ENCODE results near the gene ADCY7.
"Not testable (repeated sequence)": the region's sequence is repeated elsewhere in the genome, so short reads cannot be mapped to it uniquely, and the experiment has no call there.

ADCY7 gene

DNA sequence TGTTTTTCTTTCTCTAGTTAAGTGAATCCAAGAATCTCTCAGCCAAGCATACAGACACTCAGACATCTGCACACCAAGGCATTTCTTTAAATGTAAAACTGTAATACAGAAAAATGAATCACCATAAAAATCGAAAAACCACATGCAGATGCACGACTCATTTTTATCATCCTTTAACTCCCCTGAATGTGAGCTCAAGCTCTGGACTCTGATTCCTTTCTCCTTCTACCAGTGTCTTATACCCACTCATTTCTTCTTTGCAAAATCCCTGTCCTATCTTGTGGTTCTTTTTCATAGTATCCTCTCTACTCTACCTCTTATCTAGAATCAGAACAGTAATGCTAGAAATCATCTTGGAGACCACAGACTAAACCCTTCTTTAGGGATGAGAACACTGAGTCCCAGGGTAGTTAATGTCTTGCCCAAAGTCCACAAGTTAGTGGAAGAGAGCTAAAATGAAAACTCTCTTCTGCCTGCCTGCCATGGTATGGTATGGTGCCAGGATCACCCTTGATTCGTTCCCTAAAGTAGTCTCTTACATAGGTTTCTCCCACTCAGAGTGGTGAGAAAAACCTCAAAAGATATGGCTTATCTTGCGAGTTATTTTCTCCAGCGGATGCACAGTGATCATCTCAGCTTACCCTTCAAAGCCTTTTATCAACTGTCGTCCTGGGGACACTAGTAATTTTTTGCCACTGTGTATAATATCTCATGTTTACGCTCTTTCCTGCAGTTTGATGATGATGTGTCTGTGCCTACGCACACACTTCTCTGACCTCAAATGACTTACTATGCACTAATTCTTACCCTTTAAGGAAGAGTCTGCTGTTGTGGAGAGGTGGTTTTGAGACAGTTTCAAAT, 72.2 kb downstream of the ADCY7 start:
- Histone ChIP-seq H3K9me3 (replicated peaks; ENCODE audit: insufficient read depth, low read length) (no peaks in the 10 kb centered on the region), H3K4me3 (ENCODE audit: low read length) (no peak overlapping the region), H3K9me2 (replicated peaks; ENCODE audit: insufficient read depth, low read length) (no peaks in the 10 kb centered on the region), H3K4me1 (ENCODE audit: low read length) (0 out of 2 replicates have a peak, but pooled peaks cover 5% of the 10 kb centered on the region), H3K27me3 (replicated peaks; ENCODE audit: insufficient read depth, low read length) (no peaks in the 10 kb centered on the region), H3K4me2 (ENCODE audit: low read depth, low read length) (no peak overlapping the region), H3K36me3 (replicated peaks; ENCODE audit: insufficient read depth, low read length) (no peaks in the 10 kb centered on the region), H3K79me2 (ENCODE audit: low read length) (no peaks in the 10 kb centered on the region), H4K20me1 (ENCODE audit: insufficient read depth, low read length) (no peaks in the 10 kb centered on the region), H3F3A (ENCODE audit: insufficient read depth, low read length) (0 out of 2 replicates have a peak, but pooled peaks cover 8% of the 10 kb centered on the region), H2AFZ (ENCODE audit: low read length) (no peak overlapping the region), H3K27ac (ENCODE audit: low read length) (no peak overlapping the region), H3K9ac (ENCODE audit: low read length) (no peak overlapping the region)
- DNase-seq = no peak
- TF ChIP-seq, protein P1, sequence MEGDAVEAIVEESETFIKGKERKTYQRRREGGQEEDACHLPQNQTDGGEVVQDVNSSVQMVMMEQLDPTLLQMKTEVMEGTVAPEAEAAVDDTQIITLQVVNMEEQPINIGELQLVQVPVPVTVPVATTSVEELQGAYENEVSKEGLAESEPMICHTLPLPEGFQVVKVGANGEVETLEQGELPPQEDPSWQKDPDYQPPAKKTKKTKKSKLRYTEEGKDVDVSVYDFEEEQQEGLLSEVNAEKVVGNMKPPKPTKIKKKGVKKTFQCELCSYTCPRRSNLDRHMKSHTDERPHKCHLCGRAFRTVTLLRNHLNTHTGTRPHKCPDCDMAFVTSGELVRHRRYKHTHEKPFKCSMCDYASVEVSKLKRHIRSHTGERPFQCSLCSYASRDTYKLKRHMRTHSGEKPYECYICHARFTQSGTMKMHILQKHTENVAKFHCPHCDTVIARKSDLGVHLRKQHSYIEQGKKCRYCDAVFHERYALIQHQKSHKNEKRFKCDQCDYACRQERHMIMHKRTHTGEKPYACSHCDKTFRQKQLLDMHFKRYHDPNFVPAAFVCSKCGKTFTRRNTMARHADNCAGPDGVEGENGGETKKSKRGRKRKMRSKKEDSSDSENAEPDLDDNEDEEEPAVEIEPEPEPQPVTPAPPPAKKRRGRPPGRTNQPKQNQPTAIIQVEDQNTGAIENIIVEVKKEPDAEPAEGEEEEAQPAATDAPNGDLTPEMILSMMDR (IDR thresholded peaks at IDR 0.05; ENCODE audit: low read length) = no peak
- TF ChIP-seq EZH2 (optimal IDR thresholded peaks at IDR 0.05; ENCODE audit: low read depth, low read length) (no peak), EZH2phosphoT487 (IDR thresholded peaks at IDR 0.05; ENCODE audit: low read length) (no peak)

DNA sequence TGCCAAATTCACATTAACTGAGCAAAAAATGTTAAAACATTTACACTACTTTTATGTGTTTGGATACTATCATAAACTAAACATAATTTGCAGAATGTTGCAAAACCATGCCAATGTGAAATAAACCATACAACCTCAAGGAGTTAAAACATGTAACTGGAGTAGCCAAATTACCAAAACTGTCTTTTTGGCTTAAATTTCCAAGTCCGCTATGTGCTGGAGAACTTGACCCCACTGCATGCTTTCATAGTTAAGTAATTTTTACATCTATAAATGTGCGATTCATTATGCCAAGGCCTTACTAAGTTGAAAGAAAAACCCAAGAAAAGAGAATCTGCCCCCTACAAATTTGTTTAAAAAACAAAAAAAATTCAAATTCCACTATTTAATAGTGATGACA, 74.2 kb downstream of the ADCY7 start:
- no peak overlapping the region for H3K27ac ChIP-seq (ENCODE audit: low read length)
- H3K27me3 ChIP-seq (replicated peaks; ENCODE audit: insufficient read depth, low read length) = no peaks in the 10 kb centered on the region
- H3K4me1 ChIP-seq (ENCODE audit: low read length) = no peaks in the 10 kb centered on the region
- no peak overlapping the region for H3K4me2 ChIP-seq (ENCODE audit: low read depth, low read length)
- H3K36me3 ChIP-seq (replicated peaks; ENCODE audit: insufficient read depth, low read length) = no peaks in the 10 kb centered on the region
- H3K9me2 ChIP-seq (replicated peaks; ENCODE audit: insufficient read depth, low read length) = no peaks in the 10 kb centered on the region
- H3K4me3 ChIP-seq (ENCODE audit: low read length) = no peak overlapping the region
- no peaks in the 10 kb centered on the region for H4K20me1 ChIP-seq (ENCODE audit: insufficient read depth, low read length)
- no peak overlapping the region for H3K9ac ChIP-seq (ENCODE audit: low read length)
- H3K79me2 ChIP-seq (ENCODE audit: low read length) = no peaks in the 10 kb centered on the region
- H3F3A ChIP-seq (ENCODE audit: insufficient read depth, low read length) = 0 out of 2 replicates have a peak, but pooled peaks cover 5% of the 10 kb centered on the region
- no peak for DNase-seq
- no peak overlapping the region for H2AFZ ChIP-seq (ENCODE audit: low read length)
- H3K9me3 ChIP-seq (replicated peaks; ENCODE audit: insufficient read depth, low read length) = no peaks in the 10 kb centered on the region
- no peak for TF ChIP-seq EZH2phosphoT487 (IDR thresholded peaks at IDR 0.05; ENCODE audit: low read length)
- TF ChIP-seq, protein P1 (IDR thresholded peaks at IDR 0.05; ENCODE audit: low read length) = no peak
- no peak for TF ChIP-seq EZH2 (optimal IDR thresholded peaks at IDR 0.05; ENCODE audit: low read depth, low read length)

DNA sequence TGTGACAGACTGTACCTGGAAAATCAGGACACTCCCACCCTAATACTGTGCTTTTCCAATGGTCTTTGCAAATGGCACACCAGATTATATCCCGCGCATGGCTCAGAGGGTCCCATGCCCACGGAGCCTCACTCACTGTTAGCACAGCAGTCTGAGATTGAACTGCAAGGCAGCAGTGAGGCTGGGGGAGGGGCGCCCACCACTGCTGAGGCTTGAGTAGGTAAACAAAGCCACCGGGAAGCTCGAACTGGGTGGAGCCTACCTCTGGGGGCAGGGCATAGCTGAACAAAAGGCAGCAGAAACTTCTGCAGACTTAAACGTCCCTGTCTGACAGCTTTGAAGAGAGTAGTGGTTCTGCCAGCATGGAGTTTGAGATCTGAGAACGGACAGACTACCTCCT, 77.2 kb downstream of the ADCY7 start:
- H2AFZ ChIP-seq (ENCODE audit: low read length); H3K36me3 ChIP-seq (replicated peaks; ENCODE audit: insufficient read depth, low read length); DNase-seq; H3K9ac ChIP-seq (ENCODE audit: low read length); H3K4me2 ChIP-seq (ENCODE audit: low read depth, low read length); H3K79me2 ChIP-seq (ENCODE audit: low read length); H3K4me3 ChIP-seq (ENCODE audit: low read length); H3K9me3 ChIP-seq (replicated peaks; ENCODE audit: insufficient read depth, low read length); H3K9me2 ChIP-seq (replicated peaks; ENCODE audit: insufficient read depth, low read length); H3K27ac ChIP-seq (ENCODE audit: low read length); H3K27me3 ChIP-seq (replicated peaks; ENCODE audit: insufficient read depth, low read length); H3K4me1 ChIP-seq (ENCODE audit: low read length); H4K20me1 ChIP-seq (ENCODE audit: insufficient read depth, low read length); H3F3A ChIP-seq (ENCODE audit: insufficient read depth, low read length): not testable (repeated sequence)

DNA sequence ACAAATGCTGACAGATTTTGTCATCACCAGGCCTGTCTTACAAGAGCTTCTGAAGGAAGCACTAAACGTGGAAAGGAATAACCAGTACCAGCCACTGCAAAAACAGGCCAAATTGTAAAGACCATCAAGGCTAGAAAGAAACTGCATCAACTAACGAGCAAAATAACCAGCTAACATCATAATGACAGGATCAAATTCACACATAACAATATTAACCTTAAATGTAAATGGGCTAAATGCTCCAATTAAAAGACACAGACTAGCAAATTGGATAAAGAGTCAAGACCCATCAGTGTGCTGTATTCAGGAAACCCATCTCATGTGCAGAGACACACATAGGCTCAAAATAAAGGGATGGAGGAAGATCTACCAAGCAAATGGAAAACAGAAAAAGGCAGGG, 78.9 kb downstream of the ADCY7 start:
- not testable (repeated sequence) for H3K4me1 ChIP-seq (ENCODE audit: low read length); H4K20me1 ChIP-seq (ENCODE audit: insufficient read depth, low read length); H2AFZ ChIP-seq (ENCODE audit: low read length); H3K79me2 ChIP-seq (ENCODE audit: low read length); H3K27me3 ChIP-seq (replicated peaks; ENCODE audit: insufficient read depth, low read length); H3K9ac ChIP-seq (ENCODE audit: low read length); H3K4me2 ChIP-seq (ENCODE audit: low read depth, low read length); H3K4me3 ChIP-seq (ENCODE audit: low read length); H3K9me3 ChIP-seq (replicated peaks; ENCODE audit: insufficient read depth, low read length); H3K36me3 ChIP-seq (replicated peaks; ENCODE audit: insufficient read depth, low read length); H3K9me2 ChIP-seq (replicated peaks; ENCODE audit: insufficient read depth, low read length); H3K27ac ChIP-seq (ENCODE audit: low read length); DNase-seq; H3F3A ChIP-seq (ENCODE audit: insufficient read depth, low read length)

Measured in MM.1S (cell line).